ENCODE data around the gene ZDHHC15. TPM values are rescaled to one million over a fixed set of nuclear protein-coding genes. Genes with fewer than 3 reads are reported as not detected.
A peak's percentile ranks its signal among the peaks of the same experiment; 100 is the strongest.
"Not testable (repeated sequence)": the region's sequence is repeated elsewhere in the genome, so short reads cannot be mapped to it uniquely, and the experiment has no call there.

The ZDHHC15 gene
- total RNA-seq, 1 donor from 2014 or later, result not detected

GRCh38 chrX:75361788-75362187 lies 161.0 kb downstream of the ZDHHC15 start:
- Histone ChIP-seq H3K4me3 (ENCODE audit: low read depth, low read length) (no peak overlapping the region), H3K27me3 (ENCODE audit: control insufficient read depth, insufficient read depth, low read length) (no peaks in the 10 kb centered on the region), H3K36me3 (ENCODE audit: control insufficient read depth, insufficient read depth, low read length) (no peaks in the 10 kb centered on the region)
- FAIRE-seq, result no peak
- no peak for TF ChIP-seq CTCF (IDR thresholded peaks at IDR 0.05; ENCODE audit: insufficient read depth, low read length, severe bottlenecking)
- DNase-seq (ENCODE audit: low read depth), result no peak

GRCh38 chrX:75348601-75349000 lies 174.2 kb downstream of the ZDHHC15 start:
- DNase-seq (ENCODE audit: low read depth); H3K27me3 ChIP-seq (ENCODE audit: control insufficient read depth, insufficient read depth, low read length); H3K4me3 ChIP-seq (ENCODE audit: low read depth, low read length); FAIRE-seq; H3K36me3 ChIP-seq (ENCODE audit: control insufficient read depth, insufficient read depth, low read length): not testable (repeated sequence)

GRCh38 chrX:75337525-75337924 lies 185.3 kb downstream of the ZDHHC15 start:
- no peaks in the 10 kb centered on the region for H3K36me3 ChIP-seq (ENCODE audit: control insufficient read depth, insufficient read depth, low read length)
- peak; percentile 66 for FAIRE-seq
- no peak for TF ChIP-seq CTCF (IDR thresholded peaks at IDR 0.05; ENCODE audit: insufficient read depth, low read length, severe bottlenecking)
- DNase-seq (ENCODE audit: low read depth), result no peak
- H3K4me3 ChIP-seq (ENCODE audit: low read depth, low read length), result no peak overlapping the region
- H3K27me3 ChIP-seq (ENCODE audit: control insufficient read depth, insufficient read depth, low read length), result no peaks in the 10 kb centered on the region

GRCh38 chrX:75335127-75335458 lies 187.7 kb downstream of the ZDHHC15 start:
- H3K36me3 ChIP-seq (ENCODE audit: control insufficient read depth, insufficient read depth, low read length), result no peaks in the 10 kb centered on the region
- TF ChIP-seq CTCF (IDR thresholded peaks at IDR 0.05; ENCODE audit: insufficient read depth, low read length, severe bottlenecking), result no peak
- no peak for FAIRE-seq
- DNase-seq (ENCODE audit: low read depth), result no peak
- no peak overlapping the region for H3K4me3 ChIP-seq (ENCODE audit: low read depth, low read length)
- H3K27me3 ChIP-seq (ENCODE audit: control insufficient read depth, insufficient read depth, low read length), result no peaks in the 10 kb centered on the region

GRCh38 chrX:75334407-75335126 lies 188.3 kb downstream of the ZDHHC15 start:
- H3K4me3 ChIP-seq (ENCODE audit: low read depth, low read length); H3K27me3 ChIP-seq (ENCODE audit: control insufficient read depth, insufficient read depth, low read length); DNase-seq (ENCODE audit: low read depth); H3K36me3 ChIP-seq (ENCODE audit: control insufficient read depth, insufficient read depth, low read length); FAIRE-seq: not testable (repeated sequence)

- FAIRE-seq, result no peak
- H3K4me3 ChIP-seq (ENCODE audit: low read depth, low read length), result no peak overlapping the region
These were observed 195.2 kb downstream of the ZDHHC15 start for GRCh38 chrX:75327607-75328006.

More at GRCh38 chrX:75327607-75328006, 195.2 kb downstream of the ZDHHC15 start:
- no peaks in the 10 kb centered on the region for H3K36me3 ChIP-seq (ENCODE audit: control insufficient read depth, insufficient read depth, low read length)
- no peak for DNase-seq (ENCODE audit: low read depth)
- no peaks in the 10 kb centered on the region for H3K27me3 ChIP-seq (ENCODE audit: control insufficient read depth, insufficient read depth, low read length)
- no peak for TF ChIP-seq CTCF (IDR thresholded peaks at IDR 0.05; ENCODE audit: insufficient read depth, low read length, severe bottlenecking)

Other genes starting within 250 kb of the ZDHHC15 start
- 7.6 and 8.4 TPM in 2 replicates for gene UPRT, start 249.0 kb downstream of the ZDHHC15 start, total RNA-seq